HepG2 (cell line): ENCODE measurements around the gene SERINC1. TPM values are rescaled to one million over a fixed set of nuclear protein-coding genes. Genes with fewer than 3 reads are reported as not detected.

Source experiments
- ARNTL ChIP-seq: sonication (generic); formaldehyde crosslinking; IDR thresholded peaks from 2 replicates; pipeline ENCODE4 v1.4.0; 2020; ENCODE audit warnings: mild to moderate bottlenecking, missing genetic modification reagents
- CBFB ChIP-seq: sonication (generic); formaldehyde crosslinking; IDR thresholded peaks from 2 replicates; pipeline ENCODE4 v1.4.0; 2020; ENCODE audit warnings: missing genetic modification reagents
- EEA1 ChIP-seq: sonication (generic); formaldehyde crosslinking; IDR thresholded peaks from 2 replicates; pipeline ENCODE4 v1.5.1; 2020; ENCODE audit warnings: mild to moderate bottlenecking, missing genetic modification reagents, borderline replicate concordance
- EED ChIP-seq: sonication (generic); formaldehyde crosslinking; IDR thresholded peaks from 2 replicates; pipeline ENCODE4 v1.5.0; 2020; ENCODE audit warnings: mild to moderate bottlenecking, missing genetic modification reagents
- ELF3 ChIP-seq: IDR thresholded peaks from 2 replicates; pipeline ENCODE4 v1.6.1; 2016; ENCODE audit warnings: missing genetic modification reagents, missing compliant biosample characterization
- GABPA ChIP-seq, 2 experiments: IDR thresholded peaks; 2 replicates each; pipeline ENCODE4 v1.6.1; 2011 to 2016; ENCODE audit warnings: low read depth in 2 of 2, low read length in 1 of 2, missing biosample characterization in 1 of 2, missing genetic modification characterization in 1 of 2
- GTF3A ChIP-seq: sonication (generic); formaldehyde crosslinking; conservative IDR thresholded peaks from 2 replicates; pipeline ENCODE4 v1.4.0; 2020; ENCODE audit warnings: mild to moderate bottlenecking, missing genetic modification reagents
- MEF2D ChIP-seq: sonication (generic); formaldehyde crosslinking; IDR thresholded peaks from 2 replicates; pipeline ENCODE4 v1.5.1; 2020; ENCODE audit warnings: mild to moderate bottlenecking, missing genetic modification reagents
- NR3C1 ChIP-seq: sonication (generic); formaldehyde crosslinking; IDR thresholded peaks from 2 replicates; pipeline ENCODE4 v1.4.0; 2020; ENCODE audit warnings: missing genetic modification reagents
- ONECUT2 ChIP-seq: sonication (generic); formaldehyde crosslinking; IDR thresholded peaks from 2 replicates; pipeline ENCODE4 v1.4.0; 2020; ENCODE audit warnings: missing genetic modification reagents
- SATB2 ChIP-seq: sonication (generic); formaldehyde crosslinking; IDR thresholded peaks from 2 replicates; pipeline ENCODE4 v1.5.0; 2020; ENCODE audit warnings: missing genetic modification reagents
- SIN3B ChIP-seq: fragments of 150-350 bp; IDR thresholded peaks from 2 replicates; pipeline ENCODE4 v1.6.1; 2014; ENCODE audit warnings: low read length
- SMAD1 ChIP-seq: sonication (generic); formaldehyde crosslinking; IDR thresholded peaks from 2 replicates; pipeline ENCODE4 v1.4.0; 2020; ENCODE audit warnings: missing genetic modification reagents, low read depth, mild to moderate bottlenecking, borderline replicate concordance
- SP140L ChIP-seq: sonication (generic); formaldehyde crosslinking; IDR thresholded peaks from 2 replicates; pipeline ENCODE4 v1.4.0; 2020; ENCODE audit warnings: missing genetic modification reagents, borderline replicate concordance
- SRSF1 ChIP-seq: fragments of 200-400 bp; formaldehyde crosslinking; optimal IDR thresholded peaks from 2 replicates; pipeline ENCODE3; 2017; ENCODE audit warnings: mild to moderate bottlenecking, low read depth, low read length, moderate library complexity
- SUZ12 ChIP-seq: fragments of 150-350 bp; IDR thresholded peaks from 2 replicates; pipeline ENCODE4 v1.6.1; 2014; ENCODE audit warnings: low read depth, low read length
- TAF15 ChIP-seq: fragments of 200-400 bp; formaldehyde crosslinking; IDR thresholded peaks from one replicate; pipeline ENCODE4 v1.6.1; 2018; ENCODE audit warnings: mild to moderate bottlenecking, low read depth, low read length; ENCODE audit not compliant: poor library complexity, severe bottlenecking
- TBX3 ChIP-seq: fragments of 450-650 bp; IDR thresholded peaks from 2 replicates; pipeline ENCODE4 v1.6.1; 2017; ENCODE audit warnings: antibody characterized with exemption, mild to moderate bottlenecking, inconsistent platforms, borderline replicate concordance
- TCF7L2 ChIP-seq: IDR thresholded peaks from 2 replicates; pipeline ENCODE4 v1.6.1; 2011; ENCODE audit warnings: mild to moderate bottlenecking, low read depth, low read length, moderate library complexity
- ZNF296 ChIP-seq: sonication (generic); formaldehyde crosslinking; conservative IDR thresholded peaks from 2 replicates; pipeline ENCODE4 v1.5.0; 2020; ENCODE audit warnings: mild to moderate bottlenecking, missing genetic modification reagents
- ZNF34 ChIP-seq: sonication (generic); formaldehyde crosslinking; IDR thresholded peaks from 2 replicates; pipeline ENCODE4 v1.4.0; 2020; ENCODE audit warnings: mild to moderate bottlenecking, missing genetic modification reagents, borderline replicate concordance
- ZNF510 ChIP-seq: sonication (generic); formaldehyde crosslinking; IDR thresholded peaks from 2 replicates; pipeline ENCODE4 v1.4.0; 2020; ENCODE audit warnings: low read depth, mild to moderate bottlenecking, missing genetic modification reagents
- polyA plus RNA-seq, 8 experiments: library from polyadenylated mRNA; depleted of rRNA in 3 of 8; stranded (reverse) in 7 of 8; unstranded in 1 of 8; fragments of >200 nt; fragmentation: Illumina TruSeq in 4 of 8; extraction: Trizol in 4 of 8; gene quantifications; 2 replicates each; pipeline versions ENCODE4 v1.2.1 to v1.2.3, GENCODE V29; 2011 to 2016; ENCODE audit warnings: low read depth in 4 of 8, missing spikeins in 1 of 8, mixed read lengths in 1 of 8; ENCODE audit not compliant: insufficient read depth in 1 of 8
- total RNA-seq, 5 experiments: library from RNA; depleted of rRNA; stranded (reverse); fragments of >200 nt; fragmentation: Illumina TruSeq; extraction: Trizol; gene quantifications; 2 replicates each; pipeline ENCODE4 v1.2.3, GENCODE V29; 2016; ENCODE audit warnings: low read depth in 1 of 5
- TF ChIP-seq, protein P1 (sequence below): sonication (generic); IDR thresholded peaks from 2 replicates; pipeline ENCODE4 v1.6.1; 2016; ENCODE audit warnings: low read depth, borderline replicate concordance
- TF ChIP-seq, protein P2 (sequence below): sonication (generic); formaldehyde crosslinking; conservative IDR thresholded peaks from 2 replicates; pipeline ENCODE4 v1.8.0; 2022; ENCODE audit warnings: mild to moderate bottlenecking, moderate library complexity, missing genetic modification reagents
- TF ChIP-seq, protein P3 (sequence below): IDR thresholded peaks from 2 replicates; pipeline ENCODE4 v1.6.1; 2018; ENCODE audit warnings: missing genetic modification reagents
- TF ChIP-seq, protein P4 (sequence below): sonication (generic); formaldehyde crosslinking; IDR thresholded peaks from 2 replicates; pipeline ENCODE4 v1.5.1; 2020; ENCODE audit warnings: mild to moderate bottlenecking, missing genetic modification reagents, borderline replicate concordance

Gene SERINC1
- total and polyA plus RNA-seq, 2 of the 13 experiments (the other 11 are each of a cell fraction or from before 2014, with no cell fraction given) = 93.5 to 112 TPM

DNA sequence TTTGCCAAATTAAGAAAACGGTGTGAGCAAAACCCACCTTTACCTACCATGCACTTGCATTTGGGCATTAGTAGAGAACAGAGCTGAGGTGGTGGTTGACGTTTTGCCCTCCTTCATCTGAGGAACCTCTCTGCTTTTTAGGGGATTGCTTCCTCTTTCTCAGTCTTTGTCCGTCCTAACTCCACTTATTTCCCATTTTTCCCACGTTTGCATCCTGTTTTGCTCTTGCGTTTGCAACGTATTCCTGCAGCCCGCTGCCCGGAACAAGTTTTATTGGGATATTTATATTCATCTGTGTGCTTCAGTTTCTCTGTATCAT is 374 bp upstream of the SERINC1 start (continued):
- TF ChIP-seq GTF3A (CRISPR knock-in tag) (no peak), ONECUT2 (CRISPR knock-in tag) (no peak), EEA1 (CRISPR knock-in tag) (no peak), TAF15 (no peak), ZNF34 (CRISPR knock-in tag) (no peak), SATB2 (no peak), MEF2D (CRISPR knock-in tag) (no peak), SMAD1 (no peak), GABPA (IDR thresholded peaks at IDR 0.05; ENCODE audit: low read depth, low read length) (no peak), GABPA (CRISPR knock-in tag; IDR thresholded peaks at IDR 0.05; ENCODE audit: low read depth) (peak; percentile 9; the same call in 1 of the 2 replicates), ELF3 (CRISPR knock-in tag) (0 out of 2 replicates have a peak, but pooled peaks have one; percentile 20), SUZ12 (no peak), TBX3 (no peak), SIN3B (no peak), TCF7L2 (no peak), SP140L (CRISPR knock-in tag) (no peak), CBFB (0 out of 2 replicates have a peak, but pooled peaks have one; percentile 4), SRSF1 (no peak), NR3C1 (CRISPR knock-in tag) (no peak), ZNF296 (no peak), EED (CRISPR knock-in tag) (no peak), ZNF510 (no peak), ARNTL (CRISPR knock-in tag) (no peak)
- TF ChIP-seq, protein P1, sequence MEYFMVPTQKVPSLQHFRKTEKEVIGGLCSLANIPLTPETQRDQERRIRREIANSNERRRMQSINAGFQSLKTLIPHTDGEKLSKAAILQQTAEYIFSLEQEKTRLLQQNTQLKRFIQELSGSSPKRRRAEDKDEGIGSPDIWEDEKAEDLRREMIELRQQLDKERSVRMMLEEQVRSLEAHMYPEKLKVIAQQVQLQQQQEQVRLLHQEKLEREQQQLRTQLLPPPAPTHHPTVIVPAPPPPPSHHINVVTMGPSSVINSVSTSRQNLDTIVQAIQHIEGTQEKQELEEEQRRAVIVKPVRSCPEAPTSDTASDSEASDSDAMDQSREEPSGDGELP = no peak
- TF ChIP-seq, protein P2, sequence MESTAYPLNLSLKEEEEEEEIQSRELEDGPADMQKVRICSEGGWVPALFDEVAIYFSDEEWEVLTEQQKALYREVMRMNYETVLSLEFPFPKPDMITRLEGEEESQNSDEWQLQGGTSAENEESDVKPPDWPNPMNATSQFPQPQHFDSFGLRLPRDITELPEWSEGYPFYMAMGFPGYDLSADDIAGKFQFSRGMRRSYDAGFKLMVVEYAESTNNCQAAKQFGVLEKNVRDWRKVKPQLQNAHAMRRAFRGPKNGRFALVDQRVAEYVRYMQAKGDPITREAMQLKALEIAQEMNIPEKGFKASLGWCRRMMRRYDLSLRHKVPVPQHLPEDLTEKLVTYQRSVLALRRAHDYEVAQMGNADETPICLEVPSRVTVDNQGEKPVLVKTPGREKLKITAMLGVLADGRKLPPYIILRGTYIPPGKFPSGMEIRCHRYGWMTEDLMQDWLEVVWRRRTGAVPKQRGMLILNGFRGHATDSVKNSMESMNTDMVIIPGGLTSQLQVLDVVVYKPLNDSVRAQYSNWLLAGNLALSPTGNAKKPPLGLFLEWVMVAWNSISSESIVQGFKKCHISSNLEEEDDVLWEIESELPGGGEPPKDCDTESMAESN (CRISPR knock-in tag) = no peak
- TF ChIP-seq, protein P3, sequence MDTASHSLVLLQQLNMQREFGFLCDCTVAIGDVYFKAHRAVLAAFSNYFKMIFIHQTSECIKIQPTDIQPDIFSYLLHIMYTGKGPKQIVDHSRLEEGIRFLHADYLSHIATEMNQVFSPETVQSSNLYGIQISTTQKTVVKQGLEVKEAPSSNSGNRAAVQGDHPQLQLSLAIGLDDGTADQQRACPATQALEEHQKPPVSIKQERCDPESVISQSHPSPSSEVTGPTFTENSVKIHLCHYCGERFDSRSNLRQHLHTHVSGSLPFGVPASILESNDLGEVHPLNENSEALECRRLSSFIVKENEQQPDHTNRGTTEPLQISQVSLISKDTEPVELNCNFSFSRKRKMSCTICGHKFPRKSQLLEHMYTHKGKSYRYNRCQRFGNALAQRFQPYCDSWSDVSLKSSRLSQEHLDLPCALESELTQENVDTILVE (CRISPR knock-in tag) = no peak
- TF ChIP-seq, protein P4, sequence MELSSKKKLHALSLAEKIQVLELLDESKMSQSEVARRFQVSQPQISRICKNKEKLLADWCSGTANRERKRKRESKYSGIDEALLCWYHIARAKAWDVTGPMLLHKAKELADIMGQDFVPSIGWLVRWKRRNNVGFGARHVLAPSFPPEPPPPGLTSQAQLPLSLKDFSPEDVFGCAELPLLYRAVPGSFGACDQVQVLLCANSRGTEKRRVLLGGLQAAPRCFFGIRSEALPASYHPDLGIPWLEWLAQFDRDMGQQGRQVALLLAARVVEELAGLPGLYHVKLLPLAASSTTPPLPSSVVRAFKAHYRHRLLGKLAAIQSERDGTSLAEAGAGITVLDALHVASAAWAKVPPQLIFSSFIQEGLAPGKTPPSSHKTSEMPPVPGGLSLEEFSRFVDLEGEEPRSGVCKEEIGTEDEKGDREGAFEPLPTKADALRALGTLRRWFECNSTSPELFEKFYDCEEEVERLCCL (CRISPR knock-in tag) = no peak
